Panc1 (cell line): Measurements from ENCODE around the gene NCKAP1. TPM values are rescaled to one million over a fixed set of nuclear protein-coding genes. Genes with fewer than 3 reads are reported as not detected.

Source experiments
- ATAC-seq: fragments of 200-7000 bp; cut with Tn5 transposase; 2 replicates; pipeline ENCODE4 v1.9.1; 2020; ENCODE audit warnings: mild to moderate bottlenecking, moderate library complexity
- BruUV-seq: library from RNA; stranded (reverse); fragments of 400-500 nt; replicated peaks from 2 replicates; lab custom pipeline; 2021; lab: Mats Ljungman, UMichigan
- CTCF ChIA-PET: fragments of 300-600 bp; sonication (Branson Sonifier 250); formaldehyde crosslinking; loops from one replicate; lab custom pipeline; 2022; ENCODE audit warnings: antibody characterized with exemption; lab: Charles Lee
- POLR2A ChIA-PET: fragments of 300-600 bp; sonication (Branson Sonifier 250); formaldehyde crosslinking; loops from one replicate; lab custom pipeline; 2022; ENCODE audit warnings: antibody characterized with exemption; lab: Charles Lee
- DNase-seq: peaks from one replicate; pipeline ENCODE4 v3.0.0-alpha.2; 2010; ENCODE audit warnings: low read depth, low spot score
- H3K27ac ChIP-seq: 2 replicates; pipeline ENCODE4 v1.5.1; 2011; ENCODE audit warnings: mild to moderate bottlenecking, low read length, inconsistent platforms
- H3K27me3 ChIP-seq: fragments of 200-500 bp; sonication (Bioruptor generic); 2 replicates; pipeline ENCODE4 v1.6.0; 2014; ENCODE audit warnings: low read length, inconsistent platforms; ENCODE audit not compliant: control insufficient read depth, insufficient read depth
- H3K36me3 ChIP-seq: fragments of 200-500 bp; sonication (Bioruptor generic); 2 replicates; pipeline ENCODE4 v1.5.1; 2014; ENCODE audit warnings: inconsistent platforms, mild to moderate bottlenecking, low read length, moderate library complexity; ENCODE audit not compliant: control insufficient read depth, insufficient read depth
- H3K4me1 ChIP-seq: 2 replicates; pipeline ENCODE4 v1.5.1; 2011; ENCODE audit warnings: inconsistent platforms, mild to moderate bottlenecking, low read length, moderate library complexity; ENCODE audit not compliant: control insufficient read depth, insufficient read depth
- H3K4me3 ChIP-seq, 2 experiments: 2 replicates each; pipeline ENCODE4 v1.5.1; 2011 to 2012; ENCODE audit warnings: low read depth in 2 of 2, low read length in 2 of 2, mild to moderate bottlenecking in 2 of 2, inconsistent platforms in 1 of 2, moderate library complexity in 1 of 2
- H3K9me3 ChIP-seq: fragments of 200-500 bp; sonication (Bioruptor generic); 2 replicates; pipeline ENCODE4 v1.5.1; 2014; ENCODE audit warnings: low read depth, mild to moderate bottlenecking, inconsistent platforms, low read length, moderate library complexity; ENCODE audit not compliant: control insufficient read depth, insufficient read depth
- POLR2AphosphoS5 ChIP-seq: IDR thresholded peaks from 2 replicates; pipeline ENCODE4 v1.6.1; 2012; ENCODE audit warnings: mild to moderate bottlenecking, low read depth, low read length, moderate library complexity
- REST ChIP-seq, 2 experiments: IDR thresholded peaks; 2 replicates each; pipeline ENCODE4 v1.6.1; 2011 to 2012; ENCODE audit warnings: low read depth in 2 of 2, control low read depth in 1 of 2, low read length in 1 of 2, mild to moderate bottlenecking in 1 of 2, moderate library complexity in 1 of 2; ENCODE audit not compliant: insufficient read depth in 1 of 2
- SIN3A ChIP-seq: IDR thresholded peaks from 2 replicates; pipeline ENCODE4 v1.6.1; 2012; ENCODE audit warnings: low read depth, mild to moderate bottlenecking, low read length, moderate library complexity, borderline replicate concordance; ENCODE audit not compliant: insufficient read depth
- TCF7L2 ChIP-seq: IDR thresholded peaks from 2 replicates; pipeline ENCODE4 v1.6.1; 2011; ENCODE audit warnings: mild to moderate bottlenecking, low read depth, low read length, inconsistent platforms
- in situ Hi-C: cut with HindIII; loops from 2 replicates; pipeline ENCODE4 v1.10.0; 2016; ENCODE audit warnings: low sequenced_read_pairs, low pct_unique_long_range_greater_than_20kb
- intact Hi-C: fragments of 100-400 bp; cut with micrococcal nuclease; formaldehyde crosslinking; loops from one replicate; pipeline ENCODE4 v1.10.0; 2022; ENCODE audit not compliant: unreplicated experiment
- total RNA-seq: library from RNA; stranded (reverse); gene quantifications from one replicate; pipeline ENCODE4 v1.2.1, GENCODE V29; 2021; ENCODE audit not compliant: unreplicated experiment
- TF ChIP-seq, protein P1 (sequence below): fragments of 450-650 bp; IDR thresholded peaks from 2 replicates; pipeline ENCODE4 v1.5.1; 2017; ENCODE audit warnings: mild to moderate bottlenecking

NCKAP1 gene
- total RNA-seq, 1 experiment from 2014 or later = 174 TPM

- in situ Hi-C loops = no loop called here
- no peak for TF ChIP-seq REST (IDR thresholded peaks at IDR 0.05; ENCODE audit: insufficient read depth in 1 of 2, low read depth in 2 of 2, low read length in 1 of 2)
- TF ChIP-seq TCF7L2 = no peak
- TF ChIP-seq POLR2AphosphoS5 = no peak
- Histone ChIP-seq H3K4me1 (no peaks in the 10 kb centered on the region), H3K27ac (no peak overlapping the region), H3K4me3 (no peak overlapping the region), H3K9me3 (no peaks in the 10 kb centered on the region), H3K27me3 (no peaks in the 10 kb centered on the region; the same call in none of the 2 replicates), H3K36me3 (no peaks in the 10 kb centered on the region; the same call in 1 of the 2 replicates)
- CTCF ChIA-PET = no interaction called here
- POLR2A ChIA-PET = no interaction called here
- intact Hi-C loops = no loop called here
- no TSS peak for BruUV-seq
- DNase-seq = no peak
- ATAC-seq = no peak
Measured at GRCh38 chr2:182887753-182888415, 150.4 kb downstream of the NCKAP1 start.

DNA sequence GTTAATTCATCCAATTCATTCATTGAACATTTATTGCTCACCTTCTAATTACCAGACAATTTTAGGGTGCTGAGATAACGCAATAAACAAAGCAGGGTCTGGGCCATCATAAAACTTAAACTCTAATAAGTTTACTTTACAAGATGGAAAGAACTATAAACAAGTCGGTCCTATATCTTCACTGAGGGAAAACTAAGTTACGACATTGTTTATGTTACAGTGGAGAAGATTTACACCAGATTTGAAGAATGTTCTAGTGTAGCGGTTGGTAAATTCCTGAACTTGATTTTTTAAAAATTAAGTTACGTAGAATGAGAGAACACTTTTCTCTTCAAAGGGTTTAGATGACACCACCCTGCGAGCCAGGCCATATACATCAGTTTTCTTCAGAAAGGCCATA, 151.2 kb downstream of the NCKAP1 start:
- Histone ChIP-seq H3K4me1 (no peaks in the 10 kb centered on the region), H3K4me3 (no peak overlapping the region), H3K36me3 (no peaks in the 10 kb centered on the region; the same call in 1 of the 2 replicates), H3K27ac (no peak overlapping the region), H3K27me3 (no peaks in the 10 kb centered on the region; the same call in none of the 2 replicates), H3K9me3 (no peaks in the 10 kb centered on the region)
- BruUV-seq = no TSS peak
- ChIA-PET POLR2A (no interaction called here), CTCF (no interaction called here)
- in situ Hi-C loops = no loop called here
- DNase-seq (no peak), ATAC-seq (no peak)
- intact Hi-C loops = no loop called here
- TF ChIP-seq POLR2AphosphoS5 (no peak), REST (IDR thresholded peaks at IDR 0.05; ENCODE audit: insufficient read depth in 1 of 2, low read depth in 2 of 2, low read length in 1 of 2) (no peak), SIN3A (no peak), TCF7L2 (no peak)
- TF ChIP-seq, protein P1, sequence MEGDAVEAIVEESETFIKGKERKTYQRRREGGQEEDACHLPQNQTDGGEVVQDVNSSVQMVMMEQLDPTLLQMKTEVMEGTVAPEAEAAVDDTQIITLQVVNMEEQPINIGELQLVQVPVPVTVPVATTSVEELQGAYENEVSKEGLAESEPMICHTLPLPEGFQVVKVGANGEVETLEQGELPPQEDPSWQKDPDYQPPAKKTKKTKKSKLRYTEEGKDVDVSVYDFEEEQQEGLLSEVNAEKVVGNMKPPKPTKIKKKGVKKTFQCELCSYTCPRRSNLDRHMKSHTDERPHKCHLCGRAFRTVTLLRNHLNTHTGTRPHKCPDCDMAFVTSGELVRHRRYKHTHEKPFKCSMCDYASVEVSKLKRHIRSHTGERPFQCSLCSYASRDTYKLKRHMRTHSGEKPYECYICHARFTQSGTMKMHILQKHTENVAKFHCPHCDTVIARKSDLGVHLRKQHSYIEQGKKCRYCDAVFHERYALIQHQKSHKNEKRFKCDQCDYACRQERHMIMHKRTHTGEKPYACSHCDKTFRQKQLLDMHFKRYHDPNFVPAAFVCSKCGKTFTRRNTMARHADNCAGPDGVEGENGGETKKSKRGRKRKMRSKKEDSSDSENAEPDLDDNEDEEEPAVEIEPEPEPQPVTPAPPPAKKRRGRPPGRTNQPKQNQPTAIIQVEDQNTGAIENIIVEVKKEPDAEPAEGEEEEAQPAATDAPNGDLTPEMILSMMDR = no peak
